OCI-M2 (cell line): ENCODE results near the gene HBA2.
"Not testable (repeated sequence)": the region's sequence is repeated elsewhere in the genome, so short reads cannot be mapped to it uniquely, and the experiment has no call there.

Experiments used
- DNase-seq: peaks from one replicate; lab custom pipeline; 2025; ENCODE audit not compliant: unreplicated experiment; lab: John Stamatoyannopoulos, UW

Gene HBA2

GRCh38 chr16:172374-172941 is at the start of gene HBA2:
HBA2 (plus strand) TSS chr16:172876; CDS start chr16:172913, 37 bp downstream.
- DNase-seq, result not testable (repeated sequence)

- not testable (repeated sequence) for DNase-seq
These were observed 48.9 kb upstream of the HBA2 start for GRCh38 chr16:123558-124350.

GRCh38 chr16:125011-125410 is 47.7 kb upstream of the HBA2 start:
- DNase-seq, result no peak

GRCh38 chr16:129075-129474 is 43.6 kb upstream of the HBA2 start:
- no peak for DNase-seq

GRCh38 chr16:130533-131173 is 42.0 kb upstream of the HBA2 start:
- no peak for DNase-seq

- no peak for DNase-seq
These were observed 40.6 kb upstream of the HBA2 start for GRCh38 chr16:132120-132519.

DNA sequence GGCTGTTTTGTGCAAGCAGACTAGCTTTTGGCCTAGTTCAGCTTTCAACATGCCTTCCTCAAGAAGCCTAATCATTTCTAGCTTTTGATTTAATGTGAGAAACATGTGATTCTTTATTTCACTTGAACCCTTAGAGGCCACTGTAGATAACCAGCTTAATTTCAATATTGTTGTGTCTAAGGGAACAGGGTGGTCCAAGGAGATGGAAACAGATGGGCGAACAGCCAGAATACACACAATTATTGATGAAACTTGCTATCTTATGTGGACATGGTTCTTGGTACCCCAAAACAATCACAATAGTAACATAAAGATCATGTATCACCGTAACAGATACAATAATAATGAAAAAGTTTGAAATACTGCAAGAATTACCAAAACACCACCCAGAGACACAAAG is 39.0 kb upstream of the HBA2 start:
- DNase-seq, result no peak

DNA sequence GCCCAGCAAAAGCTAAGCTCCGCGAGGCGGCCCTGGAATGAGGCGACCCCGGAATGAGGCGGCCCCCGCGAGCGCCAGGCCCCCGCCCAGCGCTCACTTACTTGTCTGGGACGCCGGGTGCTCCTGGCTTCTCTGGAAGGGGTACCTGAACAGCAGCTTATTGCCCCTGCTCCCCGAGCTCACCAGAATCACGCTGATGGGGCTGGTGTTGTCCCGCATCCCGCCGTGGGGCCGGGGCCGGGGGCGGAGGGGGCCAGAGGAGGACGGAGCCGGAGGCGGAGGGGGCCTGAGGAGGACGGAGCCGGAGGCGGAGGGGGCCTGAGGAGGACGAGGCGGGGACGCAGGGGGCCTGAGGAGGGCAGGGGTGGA is 34.6 kb upstream of the HBA2 start:
- no peak for DNase-seq

DNA sequence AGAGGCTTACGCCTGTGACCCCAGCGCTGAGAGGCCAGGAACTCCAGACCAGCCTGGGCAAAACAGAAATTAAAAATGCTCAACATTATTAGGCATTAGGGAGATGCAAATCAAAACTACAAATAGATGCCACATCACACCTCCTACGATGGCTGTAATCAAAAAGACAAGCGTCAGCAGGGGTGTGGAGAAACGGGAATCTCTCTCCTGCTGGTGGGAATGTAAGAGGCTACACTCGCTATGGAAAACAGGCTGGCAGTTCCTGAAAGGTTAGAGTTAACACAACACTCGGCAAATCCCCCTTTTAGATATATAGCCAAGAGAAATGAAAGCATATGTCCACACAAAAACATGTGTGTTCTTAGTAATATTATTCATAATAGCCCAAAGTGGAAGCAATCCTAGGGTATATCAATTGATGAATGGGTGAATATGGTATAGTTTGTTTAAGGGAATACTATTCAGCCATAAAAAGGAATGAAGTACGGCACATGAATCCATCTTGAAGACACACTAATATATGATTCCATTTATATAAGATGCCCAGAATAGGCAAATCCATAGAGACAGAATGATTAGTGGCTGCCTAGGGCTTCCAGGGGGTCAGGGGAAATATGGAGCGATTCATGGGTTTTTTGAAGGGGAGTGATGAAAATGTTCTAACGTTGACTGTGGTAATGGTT is 32.4 kb upstream of the HBA2 start:
- DNase-seq, result no peak

GRCh38 chr16:142405-142967 is 30.2 kb upstream of the HBA2 start:
- DNase-seq, result no peak

GRCh38 chr16:143047-143446 is 29.6 kb upstream of the HBA2 start:
- DNase-seq, result no peak

DNA sequence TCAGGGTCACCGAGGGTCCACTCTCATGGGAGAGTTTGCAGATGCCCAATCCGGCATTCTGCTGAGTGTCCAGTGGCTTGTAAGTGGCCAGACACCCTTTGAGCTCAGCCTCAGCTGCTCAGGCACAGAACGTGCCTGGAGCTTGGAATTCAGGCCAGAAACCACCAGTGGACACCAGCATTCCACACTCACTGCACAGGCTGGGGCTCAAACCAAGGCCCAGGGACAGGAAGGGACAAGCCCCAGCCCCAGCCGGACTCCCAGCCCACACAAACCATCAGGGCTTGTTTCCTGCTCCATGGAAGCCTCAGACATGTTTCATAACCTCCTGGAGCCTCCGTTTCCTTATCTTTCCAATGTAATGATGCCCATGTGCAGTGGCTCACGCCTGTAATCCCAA is 29.2 kb upstream of the HBA2 start:
- no peak for DNase-seq

- no peak for DNase-seq
These were observed 27.9 kb upstream of the HBA2 start for GRCh38 chr16:144797-145252.

DNA sequence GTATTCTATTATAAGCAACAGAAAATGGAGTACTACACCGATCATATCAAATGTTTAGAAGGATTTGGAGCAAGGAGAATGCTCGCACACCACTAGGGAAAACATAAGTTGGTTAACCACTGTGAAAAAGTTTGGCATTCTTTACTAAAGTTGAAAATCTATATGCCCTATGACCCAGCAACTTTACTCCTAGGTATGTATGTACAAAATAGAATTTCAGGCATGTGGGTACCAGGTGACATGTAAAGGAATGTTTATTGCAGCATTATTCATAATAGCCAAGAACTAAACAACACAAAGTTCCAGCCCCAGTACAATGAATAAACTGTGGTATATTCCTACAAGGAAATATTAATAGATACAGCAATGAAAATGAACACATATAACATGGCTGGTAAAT is 26.0 kb upstream of the HBA2 start:
- no peak for DNase-seq

DNA sequence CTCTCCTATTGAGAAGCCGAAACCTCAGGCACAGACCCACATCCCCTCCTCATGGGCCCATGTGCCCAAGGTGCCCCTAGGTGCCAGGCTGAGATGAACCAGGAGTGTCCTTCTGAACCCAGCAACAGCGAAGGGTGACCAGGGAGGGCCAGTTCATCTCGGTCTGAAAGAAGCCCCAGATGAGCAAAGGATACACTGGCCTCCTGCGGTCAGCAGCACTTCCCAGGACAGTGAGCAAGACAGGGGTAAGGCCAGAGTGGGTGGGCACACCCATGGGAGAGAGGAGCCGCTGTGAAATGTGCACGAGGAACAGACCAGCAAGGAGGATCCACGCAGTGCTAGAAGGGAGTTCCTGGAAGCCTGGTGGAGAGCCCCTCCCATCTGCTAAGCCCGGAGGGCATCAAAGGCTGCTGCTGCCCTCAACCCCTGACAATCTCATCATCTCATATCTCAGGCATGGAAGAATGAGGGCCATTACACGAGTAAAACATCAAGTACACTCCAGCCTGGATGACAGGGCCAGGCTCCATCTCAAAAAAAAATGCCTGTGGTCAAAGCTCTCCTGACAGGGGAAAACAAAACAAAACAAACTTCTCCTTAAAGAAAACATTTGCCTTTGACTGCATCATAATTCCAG is 23.5 kb upstream of the HBA2 start:
- no peak for DNase-seq

- no peak for DNase-seq
These were observed 20.2 kb upstream of the HBA2 start, which contains the start of gene HBZ for GRCh38 chr16:152141-153128. HBZ (plus strand) TSS chr16:152644; CDS start chr16:152910, 266 bp downstream.

GRCh38 chr16:153129-153521 is 19.6 kb upstream of the HBA2 start:
- DNase-seq, result not testable (repeated sequence)

GRCh38 chr16:153550-154216 is 19.0 kb upstream of the HBA2 start:
- not testable (repeated sequence) for DNase-seq
